Measurements from ENCODE around the gene ATP8A2.

The ATP8A2 gene

DNA sequence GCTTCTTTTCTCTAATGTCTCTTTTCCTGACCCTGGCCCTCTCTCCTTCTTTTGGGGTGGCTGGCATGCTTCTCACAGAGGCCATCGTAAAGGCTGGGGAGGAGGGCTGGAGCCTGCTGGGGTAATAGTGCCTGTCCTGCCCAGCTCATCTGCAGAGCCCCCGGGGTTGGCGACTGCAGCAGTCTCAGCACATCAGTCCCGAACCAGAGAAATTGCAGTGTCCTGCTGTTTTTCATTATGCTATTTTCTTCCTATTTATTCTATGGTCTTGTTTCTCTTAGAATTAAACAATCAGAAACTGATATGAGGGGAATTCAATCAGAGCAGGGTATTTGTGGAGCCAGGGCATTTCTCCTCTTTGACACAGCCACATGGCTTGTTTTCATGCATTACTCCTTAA lies 513.6 kb downstream of the ATP8A2 start:
- DNase-seq (ENCODE audit: low read depth): no peak

DNA sequence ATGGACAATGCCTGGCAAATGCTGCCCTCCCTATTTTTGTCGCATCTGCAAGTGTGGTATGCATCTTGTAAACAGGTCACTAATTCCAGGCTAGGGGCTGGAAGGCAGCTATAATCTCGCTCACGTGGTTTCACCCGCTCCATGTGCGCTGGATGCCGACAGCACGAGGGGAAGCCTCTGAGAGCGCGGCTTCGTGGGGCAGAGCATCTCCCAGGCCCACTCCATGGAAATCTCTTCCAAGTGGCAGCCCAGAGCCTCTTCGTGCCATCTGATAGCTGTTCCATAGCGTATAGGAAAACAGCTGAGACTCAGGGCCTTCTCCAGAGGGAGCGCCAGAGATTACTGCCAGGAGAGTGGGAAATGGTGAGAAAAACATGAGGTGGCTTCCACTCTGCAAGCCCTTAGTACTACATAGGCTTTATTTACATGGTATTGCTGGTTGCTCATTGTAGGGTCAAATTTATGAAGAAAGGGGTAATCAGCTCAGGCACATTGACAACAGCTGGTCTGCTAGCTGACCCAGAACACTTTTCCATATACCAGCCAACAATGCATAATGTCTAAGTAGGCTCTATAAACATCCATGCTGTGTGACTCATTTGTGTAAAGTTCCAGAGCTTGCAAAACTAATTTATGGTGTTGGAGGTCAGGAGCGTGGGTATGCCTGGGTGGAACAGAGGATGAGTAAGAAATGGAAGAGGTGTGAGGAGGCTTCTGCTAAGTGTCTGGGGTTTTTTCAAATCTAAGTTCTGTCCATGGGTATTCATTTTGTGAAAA lies 514.9 kb downstream of the ATP8A2 start:
- peak; percentile 39 for DNase-seq (ENCODE audit: low read depth)

DNA sequence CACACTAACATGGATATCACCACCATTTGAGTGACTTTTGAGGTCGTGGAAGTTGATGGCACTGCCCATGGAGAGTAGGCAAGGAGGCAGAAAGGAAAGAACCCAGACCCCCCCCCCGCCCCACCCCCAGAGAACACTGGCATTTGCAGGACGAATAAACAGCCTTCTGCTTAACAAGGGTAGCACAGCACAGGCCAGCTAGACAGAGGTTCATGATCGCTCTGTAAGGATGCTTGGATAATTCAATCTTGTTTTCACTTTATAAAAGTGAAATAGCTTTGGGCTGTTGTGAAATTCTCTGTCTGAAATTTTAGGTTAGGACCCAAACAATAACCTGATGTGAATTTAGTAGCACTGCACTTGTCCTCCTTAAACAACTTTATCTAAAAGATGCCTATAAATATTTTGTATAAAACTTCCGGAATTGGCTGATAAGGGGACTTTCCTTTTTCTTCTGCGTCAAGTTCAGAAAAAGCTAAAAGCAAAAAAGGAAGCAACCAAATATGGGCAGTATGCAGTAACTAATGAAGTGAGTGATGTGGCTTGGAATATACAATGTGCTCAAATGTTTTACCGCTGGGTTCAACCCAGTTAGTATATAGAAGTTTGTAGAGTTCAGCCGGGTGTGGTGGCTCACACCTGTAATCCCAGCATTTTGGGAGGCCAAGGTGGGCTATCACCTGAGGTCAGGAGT lies 516.3 kb downstream of the ATP8A2 start:
- no peak for DNase-seq (ENCODE audit: low read depth)

DNA sequence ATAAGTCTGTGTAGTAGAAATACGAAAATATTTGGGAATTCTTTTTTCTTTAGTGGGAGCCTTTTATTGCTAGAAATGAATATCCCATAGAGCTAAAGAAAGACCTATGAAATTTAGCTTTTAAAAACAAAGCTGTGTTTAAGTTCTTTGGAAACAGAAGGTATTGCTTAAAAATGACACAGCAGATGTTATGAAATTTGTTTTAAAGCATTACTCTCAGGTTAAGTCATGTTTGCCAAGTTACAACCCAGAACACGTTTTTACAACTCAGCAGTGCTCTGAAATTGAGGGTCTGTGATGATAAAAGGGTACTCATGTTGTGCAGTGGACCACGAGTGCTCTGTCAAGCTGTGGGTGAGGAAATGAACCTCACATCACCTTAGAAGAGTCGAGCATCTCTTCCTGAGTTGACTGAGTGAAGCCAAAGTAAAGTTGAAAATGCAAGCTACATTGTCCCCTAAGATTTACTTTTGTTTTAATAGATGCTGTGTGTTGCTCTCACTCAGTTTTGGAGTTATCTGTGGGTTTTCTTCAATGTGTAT lies 519.0 kb downstream of the ATP8A2 start:
- no peak for DNase-seq (ENCODE audit: low read depth)

- no peak for DNase-seq (ENCODE audit: low read depth)
Measured at GRCh38 chr13:25898991-25899390, 527.2 kb downstream of the ATP8A2 start.

DNA sequence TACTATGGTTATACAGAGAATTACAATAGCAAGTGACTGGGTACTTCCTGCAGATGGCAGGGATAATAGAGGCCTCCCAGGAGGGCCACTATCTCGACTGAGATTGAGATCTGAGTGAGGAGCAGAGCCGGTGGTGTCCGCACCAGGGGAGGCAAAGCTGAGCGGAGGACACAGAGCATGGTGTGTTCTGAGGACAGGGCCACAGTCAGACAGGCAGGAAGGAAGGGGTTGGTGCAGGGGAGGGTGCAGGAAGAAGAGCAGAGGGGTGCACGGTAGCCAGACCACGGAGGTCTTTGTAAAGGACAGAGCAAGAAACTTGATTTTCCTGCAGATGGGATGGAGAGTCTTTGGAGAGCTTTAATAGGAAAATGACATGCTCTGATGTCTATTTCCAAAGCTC lies 527.7 kb downstream of the ATP8A2 start:
- no peak for DNase-seq (ENCODE audit: low read depth)

DNA sequence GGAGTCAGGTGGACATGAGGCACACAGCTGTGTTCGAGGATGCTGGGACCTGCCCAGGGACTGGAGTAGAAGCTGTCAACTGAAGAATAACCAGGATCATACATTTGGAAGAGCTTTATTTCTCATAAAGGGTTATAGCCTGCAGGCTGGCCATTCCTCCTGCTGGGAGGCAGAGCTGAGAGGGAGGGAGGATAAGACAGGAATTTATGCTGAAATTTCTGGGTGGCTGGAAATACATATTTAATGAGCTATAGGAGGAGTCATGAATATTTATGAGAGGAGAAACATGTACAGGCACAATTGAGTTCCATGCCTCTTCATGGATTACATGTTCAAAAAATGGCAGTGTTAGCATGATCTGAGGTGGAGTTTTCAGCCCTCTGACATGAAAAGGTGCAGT lies 528.2 kb downstream of the ATP8A2 start:
- no peak for DNase-seq (ENCODE audit: low read depth)

DNA sequence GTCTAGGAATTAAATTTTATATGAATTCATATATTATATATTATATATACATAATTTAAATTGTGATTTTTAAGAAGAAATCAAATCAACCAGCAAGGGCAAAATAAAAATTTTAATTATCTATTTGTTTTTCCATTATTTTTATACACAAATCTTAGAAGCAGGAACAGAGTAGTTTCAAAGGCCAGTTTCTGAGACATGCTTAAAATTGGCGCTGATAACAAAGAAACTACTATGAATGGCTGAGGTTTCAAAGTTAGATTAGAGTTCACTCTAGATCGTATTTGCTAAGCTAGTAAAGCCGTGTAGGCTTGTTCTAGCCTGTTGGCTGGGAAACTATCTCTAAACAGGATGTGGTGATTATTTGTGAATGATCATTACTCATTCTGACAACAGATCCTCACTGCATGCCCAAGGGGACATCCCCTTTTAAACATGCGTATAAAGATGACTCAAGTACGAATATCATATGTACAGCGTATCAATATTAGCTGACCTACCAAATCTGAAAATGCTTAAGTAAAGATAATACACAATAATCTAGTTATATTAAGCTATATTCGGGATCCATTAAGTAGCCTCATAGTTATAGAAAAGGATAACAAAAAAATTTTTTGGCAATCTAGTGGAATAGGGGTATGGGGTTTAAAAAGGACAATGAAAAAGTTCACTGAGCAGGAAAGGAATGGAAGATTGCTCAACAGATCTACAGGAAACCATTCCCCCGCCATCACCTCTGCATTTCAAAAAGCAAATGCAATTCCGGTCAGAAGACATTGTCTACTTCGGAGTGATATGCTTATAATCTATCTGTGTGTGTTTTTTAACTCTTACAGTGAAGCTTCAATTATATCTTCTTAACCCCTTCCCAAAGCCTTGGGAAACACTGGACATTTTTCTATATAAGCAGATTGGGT lies 529.9 kb downstream of the ATP8A2 start:
- peak; percentile 49 for DNase-seq (ENCODE audit: low read depth)

DNA sequence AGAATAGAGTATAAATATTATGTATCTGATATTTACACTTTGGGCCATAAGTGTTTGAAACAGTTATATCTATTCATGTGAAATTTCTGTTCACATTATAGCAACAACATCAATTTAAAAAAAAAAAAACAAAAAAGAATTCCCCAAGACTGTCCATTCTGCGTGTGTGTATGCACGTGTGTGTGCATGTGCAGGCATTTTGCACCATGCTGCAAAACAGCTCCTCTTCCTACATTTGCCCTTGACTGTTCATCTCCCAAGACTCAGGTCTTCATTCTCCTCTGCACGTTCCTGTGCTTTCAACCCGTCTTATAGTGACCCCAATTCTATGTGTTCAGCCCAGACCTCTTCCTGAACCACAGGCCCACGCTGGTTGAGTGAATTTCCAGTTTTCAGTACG lies 530.7 kb downstream of the ATP8A2 start:
- DNase-seq (ENCODE audit: low read depth): no peak

GRCh38 chr13:25902891-25903341 lies 531.1 kb downstream of the ATP8A2 start:
- DNase-seq (ENCODE audit: low read depth): no peak

- no peak for DNase-seq (ENCODE audit: low read depth)
Measured at GRCh38 chr13:25904830-25905229, 533.1 kb downstream of the ATP8A2 start.

DNA sequence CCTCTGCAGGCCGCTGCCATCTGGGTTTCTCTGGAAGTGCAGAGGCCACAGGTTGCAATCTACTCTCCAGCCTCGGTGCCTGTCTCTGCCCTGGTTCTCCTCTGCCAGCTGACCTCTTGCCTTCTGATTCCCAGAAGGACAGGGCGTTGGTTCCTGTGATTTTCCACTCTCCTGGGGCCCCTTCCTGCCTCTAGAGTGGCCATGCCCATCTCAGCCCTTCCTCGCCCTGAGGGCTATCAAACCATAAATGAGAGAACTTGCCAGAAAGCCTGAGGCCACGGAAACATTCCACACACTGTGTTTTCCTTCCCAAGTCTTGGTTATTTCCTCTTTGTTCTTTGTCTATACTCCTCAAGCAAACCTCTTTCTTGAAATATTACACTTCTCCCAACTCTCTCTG lies 533.8 kb downstream of the ATP8A2 start:
- no peak for DNase-seq (ENCODE audit: low read depth)

- no peak for DNase-seq (ENCODE audit: low read depth)
Measured at GRCh38 chr13:25906191-25906661, 534.5 kb downstream of the ATP8A2 start.

GRCh38 chr13:25908366-25908765 lies 536.6 kb downstream of the ATP8A2 start:
- no peak for DNase-seq (ENCODE audit: low read depth)

- no peak for DNase-seq (ENCODE audit: low read depth)
Measured at GRCh38 chr13:25910243-25910642, 538.5 kb downstream of the ATP8A2 start.

GRCh38 chr13:25910991-25911419 lies 539.2 kb downstream of the ATP8A2 start:
- no peak for DNase-seq (ENCODE audit: low read depth)

GRCh38 chr13:25912961-25913360 lies 541.2 kb downstream of the ATP8A2 start:
- no peak for DNase-seq (ENCODE audit: low read depth)

GRCh38 chr13:25915840-25916518 lies 544.2 kb downstream of the ATP8A2 start:
- DNase-seq (ENCODE audit: low read depth): no peak

GRCh38 chr13:25920277-25920676 lies 548.5 kb downstream of the ATP8A2 start:
- DNase-seq (ENCODE audit: low read depth): no peak

DNA sequence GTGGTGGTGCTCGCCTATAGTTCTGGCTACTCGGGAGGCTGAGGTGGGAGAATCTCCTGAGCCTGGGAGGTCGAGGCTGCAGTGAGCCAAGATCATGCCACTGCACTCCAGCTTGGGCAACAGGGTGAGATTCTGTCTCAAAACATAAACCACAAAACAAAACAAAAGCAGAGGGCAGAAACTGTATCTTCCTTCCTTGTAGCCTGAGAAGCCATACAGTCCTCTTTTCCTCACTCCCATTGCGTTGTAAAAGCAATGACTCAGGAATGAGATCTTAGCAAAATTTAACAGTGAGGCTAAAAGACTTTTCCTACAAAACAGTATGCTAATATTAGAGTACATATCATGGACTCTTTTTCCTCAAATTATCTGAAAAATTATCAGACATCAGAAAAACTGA lies 549.2 kb downstream of the ATP8A2 start:
- DNase-seq (ENCODE audit: low read depth): no peak

DNA sequence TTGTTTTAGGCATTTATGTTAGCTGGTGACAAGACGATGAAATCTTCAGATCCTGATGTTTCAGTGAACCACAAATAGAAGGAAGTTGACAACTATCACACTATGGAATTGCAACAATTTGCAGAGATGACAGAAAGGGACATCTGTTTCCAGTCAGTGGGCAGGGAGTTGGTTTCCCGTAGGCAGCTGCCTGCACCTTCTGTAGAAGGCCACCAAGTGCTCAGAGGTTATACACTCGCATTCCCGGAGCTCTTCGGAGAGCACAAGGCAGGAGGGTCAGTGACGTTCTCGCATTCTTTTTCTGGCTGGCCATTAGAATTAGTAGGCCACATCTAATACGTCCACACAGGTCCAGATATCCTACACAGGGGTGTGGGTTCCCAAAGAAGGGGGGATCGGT lies 550.6 kb downstream of the ATP8A2 start:
- no peak for DNase-seq (ENCODE audit: low read depth)

All from HS-5 (cell line).